Neural cell (in vitro differentiated cells): ENCODE measurements around the gene ALK. TPM values are rescaled to one million over a fixed set of nuclear protein-coding genes. Genes with fewer than 3 reads are reported as not detected.

Experiments used
- H2AFZ ChIP-seq: fragments of 200-600, 300-800 bp; sonication (generic), shearing (Covaris generic); 2 replicates; pipeline ENCODE4 v1.6.0; 2014; ENCODE audit warnings: low read depth, mild to moderate bottlenecking, antibody characterized with exemption, low read length, moderate library complexity
- H3F3A ChIP-seq: fragments of 200-600 bp; shearing (Covaris generic); 2 replicates; pipeline ENCODE4 v1.6.1; 2016; ENCODE audit warnings: mild to moderate bottlenecking, moderate library complexity, mixed read lengths, antibody characterized with exemption, low read length; ENCODE audit not compliant: insufficient read depth, poor library complexity, severe bottlenecking
- H3K27ac ChIP-seq: fragments of 200-600, 300-800 bp; sonication (generic), shearing (Covaris generic); 2 replicates; pipeline ENCODE4 v1.5.1; 2014; ENCODE audit warnings: mild to moderate bottlenecking, low read length, moderate library complexity
- H3K27me3 ChIP-seq: fragments of 300-800, 200-600 bp; sonication (generic), shearing (Covaris generic); 2 replicates; pipeline ENCODE4 v1.6.0; 2014; ENCODE audit warnings: mild to moderate bottlenecking, low read depth, low read length, moderate library complexity; ENCODE audit not compliant: insufficient read depth
- H3K36me3 ChIP-seq: fragments of 300-800, 200-600 bp; sonication (generic), shearing (Covaris generic); 2 replicates; pipeline ENCODE4 v1.5.1; 2014; ENCODE audit warnings: mild to moderate bottlenecking, antibody characterized with exemption, low read length, moderate library complexity; ENCODE audit not compliant: insufficient read depth
- H3K4me2 ChIP-seq: fragments of 300-800, 200-600 bp; sonication (generic), shearing (Covaris generic); 2 replicates; pipeline ENCODE4 v1.6.0; 2014; ENCODE audit warnings: mild to moderate bottlenecking, low read length
- H3K4me3 ChIP-seq: fragments of 300-800, 200-600 bp; sonication (generic), shearing (Covaris generic); 2 replicates; pipeline ENCODE4 v1.5.1; 2014; ENCODE audit warnings: mild to moderate bottlenecking, low read length, moderate library complexity
- H3K79me2 ChIP-seq: fragments of 200-600 bp; shearing (Covaris generic); replicated peaks from 2 replicates; pipeline ENCODE4 v1.6.0; 2014; ENCODE audit warnings: mild to moderate bottlenecking, low read length, moderate library complexity; ENCODE audit not compliant: insufficient read depth
- H3K9ac ChIP-seq: fragments of 300-800, 200-600 bp; sonication (generic), shearing (Covaris generic); 2 replicates; pipeline ENCODE4 v1.6.1; 2016; ENCODE audit warnings: mild to moderate bottlenecking, low read length, mixed read lengths
- H3K9me2 ChIP-seq: fragments of 200-600 bp; shearing (Covaris generic); 2 replicates; pipeline ENCODE4 v1.6.1; 2016; ENCODE audit warnings: mild to moderate bottlenecking, low read length, mixed read lengths; ENCODE audit not compliant: insufficient read depth
- H3K9me3 ChIP-seq: fragments of 200-600, 300-800 bp; sonication (generic), shearing (Covaris generic); 2 replicates; pipeline ENCODE4 v1.6.1; 2016; ENCODE audit warnings: mild to moderate bottlenecking, mixed run types, low read length, moderate library complexity, mixed read lengths
- H4K20me1 ChIP-seq: fragments of 200-600 bp; shearing (Covaris generic); 2 replicates; pipeline ENCODE4 v1.6.1; 2016; ENCODE audit warnings: mild to moderate bottlenecking, mixed run types; ENCODE audit not compliant: insufficient read depth
- EP300 ChIP-seq: fragments of 450-650 bp; conservative IDR thresholded peaks from 2 replicates; pipeline ENCODE4 v1.6.1; 2014; ENCODE audit warnings: antibody characterized with exemption, mild to moderate bottlenecking, moderate library complexity; ENCODE audit not compliant: poor library complexity, severe bottlenecking
- EZH2 ChIP-seq: fragments of 200-600, 300-800 bp; shearing (Covaris generic), sonication (generic); IDR thresholded peaks from 2 replicates; pipeline ENCODE4 v1.6.1; 2014; ENCODE audit warnings: antibody characterized with exemption, low read length, borderline replicate concordance, mild to moderate bottlenecking; ENCODE audit not compliant: insufficient read depth, poor library complexity, severe bottlenecking
- POLR2AphosphoS5 ChIP-seq: IDR thresholded peaks from 2 replicates; pipeline ENCODE4 v1.6.1; 2012
- RAD21 ChIP-seq: fragments of 450-650 bp; conservative IDR thresholded peaks from 2 replicates; pipeline ENCODE4 v1.6.1; 2014; ENCODE audit warnings: antibody characterized with exemption, mild to moderate bottlenecking, moderate library complexity
- SMC3 ChIP-seq: fragments of 450-650 bp; conservative IDR thresholded peaks from 2 replicates; pipeline ENCODE4 v1.6.1; 2014; ENCODE audit warnings: antibody characterized with exemption, mild to moderate bottlenecking, moderate library complexity; ENCODE audit not compliant: poor library complexity
- TAF1 ChIP-seq: IDR thresholded peaks from 2 replicates; pipeline ENCODE4 v1.6.1; 2012; ENCODE audit warnings: low read depth
- polyA plus RNA-seq: library from polyadenylated mRNA; depleted of rRNA; stranded (reverse); fragments of >200 nt; gene quantifications from 2 replicates; pipeline ENCODE4 v1.2.3, GENCODE V29; 2014
- TF ChIP-seq, protein P1 (sequence below): fragments of 450-650 bp; IDR thresholded peaks from 2 replicates; pipeline ENCODE4 v1.5.1; 2014; ENCODE audit warnings: antibody characterized with exemption, mild to moderate bottlenecking, moderate library complexity; ENCODE audit not compliant: poor library complexity, severe bottlenecking
- TF ChIP-seq, protein P2 (sequence below): IDR thresholded peaks from 2 replicates; pipeline ENCODE4 v1.6.1; 2012; ENCODE audit warnings: borderline replicate concordance

Gene ALK
- polyA plus RNA-seq, 1 donor from 2014 or later: 7.1 TPM

DNA sequence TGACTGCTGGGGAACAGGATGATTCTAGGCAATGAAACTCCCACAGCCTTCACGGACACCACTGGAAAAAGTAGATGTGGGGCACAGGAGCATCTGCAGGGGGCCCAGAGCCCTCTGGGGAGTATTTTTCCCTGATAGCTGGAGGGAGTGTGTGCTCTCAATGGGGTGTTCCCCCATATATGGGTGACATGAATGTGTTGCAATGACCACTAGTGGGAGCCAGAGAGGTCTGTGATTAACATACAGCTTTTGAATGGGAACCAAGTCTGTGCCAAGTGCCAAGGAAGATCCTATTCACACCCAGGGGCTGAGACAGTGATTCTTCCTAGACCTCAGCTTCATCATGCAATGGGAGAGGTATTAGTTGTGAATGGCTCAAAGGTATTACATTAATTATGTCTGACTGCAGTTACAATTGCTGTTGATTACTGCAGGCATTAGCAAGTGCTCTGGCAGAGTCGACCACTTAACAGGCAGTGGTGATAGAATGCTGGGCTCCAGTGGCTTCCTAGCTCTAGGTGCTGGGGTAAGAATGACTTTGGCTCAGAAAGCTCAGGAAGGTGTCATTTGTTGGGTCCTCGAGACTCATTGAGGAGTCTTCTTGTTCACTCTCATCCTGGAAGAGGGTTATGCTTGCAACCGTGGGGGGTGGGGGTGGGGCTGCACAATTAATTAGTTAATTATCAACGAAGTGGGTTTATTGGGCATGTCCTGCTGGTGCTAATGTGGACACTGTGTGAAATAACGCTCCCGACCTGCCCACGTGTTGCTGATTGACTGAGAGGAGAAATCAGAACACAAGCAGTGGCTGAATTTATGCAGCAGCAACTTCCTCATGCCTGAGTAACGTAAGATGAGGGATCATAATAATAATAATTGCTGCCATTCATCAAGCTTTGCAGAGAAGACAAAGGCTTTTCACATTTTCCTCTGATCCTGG, 612.0 kb downstream of the ALK start:
- Histone ChIP-seq H4K20me1 (no peaks in the 10 kb centered on the region), H2AFZ (no peak overlapping the region), H3K9ac (no peak overlapping the region), H3K36me3 (no peaks in the 10 kb centered on the region), H3K27ac (peak overlapping the region; percentile 24), H3K9me3 (no peaks in the 10 kb centered on the region), H3K9me2 (no peaks in the 10 kb centered on the region), H3K4me2 (no peak overlapping the region), H3F3A (peaks cover under 1% of the 10 kb centered on the region), H3K4me3 (no peak overlapping the region), H3K27me3 (no peaks in the 10 kb centered on the region), H3K79me2 (no peaks in the 10 kb centered on the region)
- TF ChIP-seq POLR2AphosphoS5 (no peak), SMC3 (peak; percentile 56), RAD21 (peak; percentile 48), EZH2 (no peak)
- TF ChIP-seq, protein P1, sequence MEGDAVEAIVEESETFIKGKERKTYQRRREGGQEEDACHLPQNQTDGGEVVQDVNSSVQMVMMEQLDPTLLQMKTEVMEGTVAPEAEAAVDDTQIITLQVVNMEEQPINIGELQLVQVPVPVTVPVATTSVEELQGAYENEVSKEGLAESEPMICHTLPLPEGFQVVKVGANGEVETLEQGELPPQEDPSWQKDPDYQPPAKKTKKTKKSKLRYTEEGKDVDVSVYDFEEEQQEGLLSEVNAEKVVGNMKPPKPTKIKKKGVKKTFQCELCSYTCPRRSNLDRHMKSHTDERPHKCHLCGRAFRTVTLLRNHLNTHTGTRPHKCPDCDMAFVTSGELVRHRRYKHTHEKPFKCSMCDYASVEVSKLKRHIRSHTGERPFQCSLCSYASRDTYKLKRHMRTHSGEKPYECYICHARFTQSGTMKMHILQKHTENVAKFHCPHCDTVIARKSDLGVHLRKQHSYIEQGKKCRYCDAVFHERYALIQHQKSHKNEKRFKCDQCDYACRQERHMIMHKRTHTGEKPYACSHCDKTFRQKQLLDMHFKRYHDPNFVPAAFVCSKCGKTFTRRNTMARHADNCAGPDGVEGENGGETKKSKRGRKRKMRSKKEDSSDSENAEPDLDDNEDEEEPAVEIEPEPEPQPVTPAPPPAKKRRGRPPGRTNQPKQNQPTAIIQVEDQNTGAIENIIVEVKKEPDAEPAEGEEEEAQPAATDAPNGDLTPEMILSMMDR: peak; percentile 69

DNA sequence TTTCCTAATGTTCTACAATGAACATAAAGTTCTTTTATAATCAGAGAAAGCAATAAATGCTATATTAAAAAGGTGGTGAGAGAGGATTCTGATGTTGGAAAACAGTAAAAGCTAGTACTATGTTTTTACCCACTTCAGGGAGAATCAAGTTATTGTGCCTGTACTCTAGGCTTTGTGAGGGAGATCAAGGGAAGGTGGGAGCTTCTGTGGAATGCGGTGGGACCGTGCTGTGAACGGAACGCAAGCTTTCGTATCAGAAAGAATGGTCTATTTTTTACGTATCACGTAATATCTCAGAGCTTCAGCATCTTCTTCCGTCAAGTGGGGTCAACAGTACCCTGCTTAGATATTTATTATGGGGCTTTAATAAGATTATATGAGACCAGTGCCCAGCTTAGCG, 613.0 kb downstream of the ALK start:
- H2AFZ ChIP-seq: no peak overlapping the region

GRCh38 chr2:29307519-29307918, 613.9 kb downstream of the ALK start:
- Histone ChIP-seq H3K36me3 (no peaks in the 10 kb centered on the region), H3K27ac (no peak overlapping the region), H3K4me2 (no peak overlapping the region), H3K27me3 (no peaks in the 10 kb centered on the region), H3K79me2 (no peaks in the 10 kb centered on the region), H3F3A (no peaks in the 10 kb centered on the region), H3K9me2 (no peaks in the 10 kb centered on the region), H4K20me1 (no peaks in the 10 kb centered on the region), H3K9me3 (no peaks in the 10 kb centered on the region), H2AFZ (no peak overlapping the region), H3K4me3 (no peak overlapping the region), H3K9ac (no peak overlapping the region)
- TF ChIP-seq TAF1 (no peak), EP300 (no peak), EZH2 (no peak), RAD21 (no peak)
- TF ChIP-seq, protein P2, sequence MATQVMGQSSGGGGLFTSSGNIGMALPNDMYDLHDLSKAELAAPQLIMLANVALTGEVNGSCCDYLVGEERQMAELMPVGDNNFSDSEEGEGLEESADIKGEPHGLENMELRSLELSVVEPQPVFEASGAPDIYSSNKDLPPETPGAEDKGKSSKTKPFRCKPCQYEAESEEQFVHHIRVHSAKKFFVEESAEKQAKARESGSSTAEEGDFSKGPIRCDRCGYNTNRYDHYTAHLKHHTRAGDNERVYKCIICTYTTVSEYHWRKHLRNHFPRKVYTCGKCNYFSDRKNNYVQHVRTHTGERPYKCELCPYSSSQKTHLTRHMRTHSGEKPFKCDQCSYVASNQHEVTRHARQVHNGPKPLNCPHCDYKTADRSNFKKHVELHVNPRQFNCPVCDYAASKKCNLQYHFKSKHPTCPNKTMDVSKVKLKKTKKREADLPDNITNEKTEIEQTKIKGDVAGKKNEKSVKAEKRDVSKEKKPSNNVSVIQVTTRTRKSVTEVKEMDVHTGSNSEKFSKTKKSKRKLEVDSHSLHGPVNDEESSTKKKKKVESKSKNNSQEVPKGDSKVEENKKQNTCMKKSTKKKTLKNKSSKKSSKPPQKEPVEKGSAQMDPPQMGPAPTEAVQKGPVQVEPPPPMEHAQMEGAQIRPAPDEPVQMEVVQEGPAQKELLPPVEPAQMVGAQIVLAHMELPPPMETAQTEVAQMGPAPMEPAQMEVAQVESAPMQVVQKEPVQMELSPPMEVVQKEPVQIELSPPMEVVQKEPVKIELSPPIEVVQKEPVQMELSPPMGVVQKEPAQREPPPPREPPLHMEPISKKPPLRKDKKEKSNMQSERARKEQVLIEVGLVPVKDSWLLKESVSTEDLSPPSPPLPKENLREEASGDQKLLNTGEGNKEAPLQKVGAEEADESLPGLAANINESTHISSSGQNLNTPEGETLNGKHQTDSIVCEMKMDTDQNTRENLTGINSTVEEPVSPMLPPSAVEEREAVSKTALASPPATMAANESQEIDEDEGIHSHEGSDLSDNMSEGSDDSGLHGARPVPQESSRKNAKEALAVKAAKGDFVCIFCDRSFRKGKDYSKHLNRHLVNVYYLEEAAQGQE: no peak
- TF ChIP-seq, protein P1: no peak

More for the DNA sequence above, 613.0 kb downstream of the ALK start:
- H3K9me2 ChIP-seq: no peaks in the 10 kb centered on the region
- no peaks in the 10 kb centered on the region for H3K27me3 ChIP-seq
- H3K79me2 ChIP-seq: no peaks in the 10 kb centered on the region
- H3K4me3 ChIP-seq: no peak overlapping the region
- no peaks in the 10 kb centered on the region for H3K36me3 ChIP-seq
- no peaks in the 10 kb centered on the region for H4K20me1 ChIP-seq
- no peak overlapping the region for H3K27ac ChIP-seq
- TF ChIP-seq POLR2AphosphoS5 (no peak), TAF1 (no peak), SMC3 (no peak)
- TF ChIP-seq, protein P1: no peak
- H3K9me3 ChIP-seq: no peaks in the 10 kb centered on the region
- no peak overlapping the region for H3K9ac ChIP-seq
- H3F3A ChIP-seq: no peaks in the 10 kb centered on the region
- no peak overlapping the region for H3K4me2 ChIP-seq
